Endothelial cell of umbilical vein (primary cell): Measurements from ENCODE around the gene OR1F1. TPM values are rescaled to one million over a fixed set of nuclear protein-coding genes. Genes with fewer than 3 reads are reported as not detected.

Experiments
- BruUV-seq: library from RNA; stranded (reverse); fragments of 400-500 nt; replicated peaks from 2 replicates; lab custom pipeline; 2021; lab: Mats Ljungman, UMichigan
- CTCF ChIA-PET: fragments of 300-600, 350-600 bp; sonication (Branson Sonifier 250); formaldehyde crosslinking; loops from one replicate; lab custom pipeline; 2021; ENCODE audit warnings: antibody characterized with exemption, inconsistent platforms; lab: Charles Lee
- POLR2A ChIA-PET: fragments of 300-600, 350-600 bp; sonication (Branson Sonifier 250); formaldehyde crosslinking; loops from one replicate; lab custom pipeline; 2021; ENCODE audit warnings: antibody characterized with exemption, inconsistent platforms; lab: Charles Lee
- DNase-seq: peaks from one replicate; pipeline ENCODE4 v3.0.0-alpha.2; 2011; ENCODE audit warnings: low read depth, low spot score
- FAIRE-seq: peaks from 2 replicates; lab custom pipeline; 2011; peaks lifted over from hg19 to GRCh38; lab: Jason Lieb, UNC
- H2AFZ ChIP-seq: 2 replicates; pipeline ENCODE4 v1.6.0; 2012; ENCODE audit warnings: low read depth, low read length, control low read depth, inconsistent platforms
- H3K27ac ChIP-seq: 2 replicates; pipeline ENCODE4 v1.5.1; 2011; ENCODE audit warnings: low read depth, mild to moderate bottlenecking, control low read depth, low read length, moderate library complexity; ENCODE audit not compliant: insufficient read depth
- H3K27me3 ChIP-seq, 2 experiments: 2 replicates each; pipeline versions ENCODE4 v1.6.0 to v1.6.1; 2011; ENCODE audit warnings: low read length in 2 of 2, mixed read lengths in 1 of 2; ENCODE audit not compliant: control insufficient read depth in 2 of 2, insufficient read depth in 2 of 2
- H3K36me3 ChIP-seq, 2 experiments: 2 replicates in 1 of 2; 3 replicates in 1 of 2; pipeline ENCODE4 v1.5.1; 2011; ENCODE audit warnings: low read length in 2 of 2, mild to moderate bottlenecking in 1 of 2, moderate library complexity in 1 of 2; ENCODE audit not compliant: control insufficient read depth in 2 of 2, insufficient read depth in 2 of 2; ENCODE audit errors: extremely low read depth in 1 of 2
- H3K4me1 ChIP-seq: 3 replicates; pipeline ENCODE4 v1.5.1; 2011; ENCODE audit warnings: mild to moderate bottlenecking, low read length; ENCODE audit not compliant: control insufficient read depth, insufficient read depth; ENCODE audit errors: extremely low read depth
- H3K4me2 ChIP-seq: 2 replicates; pipeline ENCODE4 v1.6.1; 2011; ENCODE audit warnings: low read length, control low read depth, mixed read lengths; ENCODE audit not compliant: insufficient read depth
- H3K4me3 ChIP-seq, 3 experiments: fragments of 200-600 bp in 1 of 3; sonication (generic), shearing (Covaris generic) in 1 of 3; replicated peaks in 1 of 3; 2 replicates each; pipeline ENCODE4 v1.5.1; 2011 to 2016; ENCODE audit warnings: control low read depth in 3 of 3, low read length in 3 of 3, mild to moderate bottlenecking in 2 of 3, inconsistent platforms in 1 of 3, low read depth in 1 of 3, moderate library complexity in 1 of 3; ENCODE audit not compliant: insufficient read depth in 1 of 3
- H3K79me2 ChIP-seq: 2 replicates; pipeline ENCODE4 v1.6.0; 2012; ENCODE audit warnings: low read length, inconsistent platforms; ENCODE audit not compliant: control insufficient read depth, insufficient read depth
- H3K9ac ChIP-seq: replicated peaks from 2 replicates; pipeline ENCODE3; 2011; ENCODE audit warnings: low read length, control low read depth; ENCODE audit not compliant: insufficient read depth; ENCODE audit errors: extremely low read depth
- H3K9me1 ChIP-seq: replicated peaks from 3 replicates; pipeline ENCODE4 v1.6.0; 2011; ENCODE audit warnings: mild to moderate bottlenecking, low read length; ENCODE audit not compliant: control insufficient read depth, insufficient read depth; ENCODE audit errors: extremely low read depth
- H3K9me3 ChIP-seq: replicated peaks from 2 replicates; pipeline ENCODE4 v1.5.1; 2012; ENCODE audit warnings: low read length, inconsistent platforms; ENCODE audit not compliant: control insufficient read depth, insufficient read depth
- H4K20me1 ChIP-seq: replicated peaks from 2 replicates; pipeline ENCODE3; 2011; ENCODE audit warnings: mild to moderate bottlenecking, low read length; ENCODE audit not compliant: control insufficient read depth, insufficient read depth; ENCODE audit errors: extremely low read depth
- EZH2 ChIP-seq: IDR thresholded peaks from 2 replicates; pipeline ENCODE4 v1.6.1; 2012; ENCODE audit warnings: borderline replicate concordance, low read depth, mild to moderate bottlenecking, moderate library complexity, low read length, inconsistent platforms; ENCODE audit not compliant: severe bottlenecking
- FOS ChIP-seq: IDR thresholded peaks from 2 replicates; pipeline ENCODE4 v1.6.1; 2011; ENCODE audit warnings: mild to moderate bottlenecking, low read length, moderate library complexity, borderline replicate concordance; ENCODE audit not compliant: insufficient read depth
- GATA2 ChIP-seq: IDR thresholded peaks from 2 replicates; pipeline ENCODE4 v1.7.0; 2011; ENCODE audit warnings: low read depth, mild to moderate bottlenecking, moderate library complexity, mixed read lengths, low read length; ENCODE audit not compliant: insufficient read length, insufficient read depth
- MYC ChIP-seq: IDR thresholded peaks from one replicate; pipeline ENCODE4 v1.6.1; 2011; ENCODE audit warnings: mild to moderate bottlenecking, low read depth, low read length
- dilution Hi-C: fragments of 300-500 bp; cut with MboI; formaldehyde crosslinking; loops from one replicate; pipeline ENCODE4 v1.15.0; 2019; ENCODE audit warnings: low sequenced_read_pairs; ENCODE audit not compliant: extremely low pct_ligation_motif_present
- intact Hi-C: fragments of 100-400 bp; cut with micrococcal nuclease; formaldehyde crosslinking; loops from one replicate; pipeline ENCODE4 v1.10.0; 2022
- polyA plus RNA-seq, 4 experiments: library from polyadenylated mRNA; depleted of rRNA in 3 of 4; stranded (reverse) in 3 of 4; unstranded in 1 of 4; fragments of >200 nt; gene quantifications; 2 replicates each; pipeline versions ENCODE4 v1.2.1 to v1.2.3, GENCODE V29; 2011 to 2012; ENCODE audit warnings: missing spikeins in 1 of 4
- total RNA-seq: library from RNA; stranded (reverse); gene quantifications from 2 replicates; pipeline ENCODE4 v1.2.3, GENCODE V29; 2021
- TF ChIP-seq, protein P1 (sequence below): IDR thresholded peaks from 2 replicates; pipeline ENCODE4 v1.6.1; 2011; ENCODE audit not compliant: insufficient read depth, insufficient read length

OR1F1 gene
- total and polyA plus RNA-seq, 2 donors (not counting 3 experiments of a cell fraction or from before 2014, with no cell fraction given), result 0.17 TPM; not detected in 1

DNA sequence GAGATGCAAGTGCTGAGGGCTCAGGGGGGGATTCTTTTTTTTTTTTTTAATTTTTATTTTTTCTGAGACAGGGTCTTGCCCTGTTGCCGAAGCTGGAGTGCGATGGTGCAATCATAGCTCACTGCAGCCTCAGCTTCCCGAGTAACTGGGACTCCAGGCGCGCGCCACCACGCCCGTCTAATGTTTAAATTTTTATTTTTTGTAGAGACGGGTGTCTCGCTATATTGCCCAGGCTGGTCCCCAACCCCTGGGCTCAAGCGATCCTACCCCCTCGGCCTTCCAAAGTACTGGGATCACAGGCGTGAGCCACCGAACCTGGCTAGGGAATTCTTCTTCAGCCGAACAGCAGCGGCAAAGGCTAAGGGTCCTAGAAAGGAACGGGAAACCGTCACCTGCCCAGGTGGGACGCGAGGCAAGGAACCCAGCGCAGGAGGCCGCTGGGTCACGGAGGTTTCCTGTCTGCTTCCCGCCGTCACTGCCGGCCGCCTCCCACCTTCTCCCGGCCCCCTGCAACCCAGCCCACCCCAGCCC, 13.3 kb upstream of the OR1F1 start:
- Histone ChIP-seq H3K4me3 (no peak overlapping the region), H3K79me2 (no peaks in the 10 kb centered on the region), H3K27ac (no peak overlapping the region), H2AFZ (no peak overlapping the region), H3K4me2 (peak overlapping the region; percentile 22), H4K20me1 (no peaks in the 10 kb centered on the region), H3K4me1 (peaks cover 22% of the 10 kb centered on the region), H3K9me3 (no peaks in the 10 kb centered on the region), H3K27me3 (peaks cover 26 to 27% of the 10 kb centered on the region in 2 experiments), H3K9ac (no peak overlapping the region), H3K9me1 (no peaks in the 10 kb centered on the region), H3K36me3 (no peaks in the 10 kb centered on the region)
- BruUV-seq, result no TSS peak
- intact Hi-C loops (loop anchor here (1.0 kb wide), 1 partner anchor 22 kb away; no protein-coding TSS in a partner anchor), dilution Hi-C loops (no loop called here)
- DNase-seq, result no peak
- ChIA-PET CTCF (interaction anchor here (1.0 to 1.6 kb wide), 2 partner anchors 16 to 24 kb away, joined by 4 read pairs; no protein-coding TSS in a partner anchor), POLR2A (no interaction called here)
- TF ChIP-seq, protein P1, sequence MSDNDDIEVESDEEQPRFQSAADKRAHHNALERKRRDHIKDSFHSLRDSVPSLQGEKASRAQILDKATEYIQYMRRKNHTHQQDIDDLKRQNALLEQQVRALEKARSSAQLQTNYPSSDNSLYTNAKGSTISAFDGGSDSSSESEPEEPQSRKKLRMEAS, result no peak
- TF ChIP-seq FOS (no peak), GATA2 (no peak)
- no peak for FAIRE-seq

DNA sequence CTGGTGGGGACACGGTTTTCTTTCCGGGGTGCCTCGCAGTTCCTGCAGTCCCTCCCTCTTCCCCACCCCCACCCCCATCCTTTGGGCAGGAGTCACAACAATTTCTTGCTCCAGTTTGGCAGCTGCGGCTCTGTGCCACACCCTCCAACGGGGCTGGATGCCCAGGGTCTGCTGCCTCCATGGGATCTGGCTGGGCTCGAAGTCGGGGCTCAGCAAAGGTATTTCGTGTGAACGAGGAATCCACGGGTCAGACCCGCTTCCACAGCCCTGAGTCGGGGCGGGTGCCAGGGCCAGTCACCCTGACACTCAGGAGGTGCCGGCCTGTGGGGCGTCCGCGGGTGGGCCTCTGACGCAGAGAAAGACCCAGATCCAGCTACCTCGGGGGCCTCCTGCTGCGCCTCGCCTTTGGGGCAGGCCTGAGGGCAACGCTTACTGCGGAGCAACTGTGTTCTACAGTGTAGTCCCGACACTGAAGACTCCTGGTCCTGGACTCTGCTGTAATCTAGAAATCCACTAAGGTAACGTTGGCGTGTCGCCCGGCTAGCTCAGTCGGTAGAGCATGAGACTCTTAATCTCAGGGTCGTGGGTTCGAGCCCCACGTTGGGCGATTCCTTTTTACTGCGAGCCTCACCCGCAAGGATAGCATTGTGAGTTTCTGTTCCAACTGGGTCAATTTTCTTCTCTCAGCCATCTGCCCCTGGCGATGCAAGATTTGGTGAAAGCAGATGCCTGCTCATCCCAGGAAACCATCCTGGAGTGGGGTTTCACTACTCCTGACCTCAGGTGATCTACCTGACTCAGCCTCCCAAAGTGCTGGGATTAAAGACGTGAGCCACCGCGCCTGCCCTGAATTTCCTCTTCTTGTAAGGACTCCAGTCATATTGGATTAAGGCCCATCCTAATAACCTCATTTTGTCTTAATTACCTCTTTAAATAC, 12.6 kb upstream of the OR1F1 start:
- peak; percentile 42 for TF ChIP-seq EZH2
- no peak for TF ChIP-seq MYC
- Histone ChIP-seq H3K36me3 (no peaks in the 10 kb centered on the region), H3K27ac (no peak overlapping the region), H3K9me1 (no peaks in the 10 kb centered on the region), H2AFZ (peak overlapping the region; percentile 15), H3K27me3 (peaks cover 23 to 24% of the 10 kb centered on the region in 2 experiments), H3K79me2 (no peaks in the 10 kb centered on the region), H4K20me1 (no peaks in the 10 kb centered on the region), H3K9ac (no peak overlapping the region), H3K4me2 (peak overlapping the region; percentile 52), H3K9me3 (no peaks in the 10 kb centered on the region), H3K4me3 (peak overlapping the region in 1 of 3 experiments; percentile 10), H3K4me1 (peaks cover 20% of the 10 kb centered on the region)
- CTCF ChIA-PET, result interaction anchor here (1.6 kb wide), 1 partner anchor 25 kb away, joined by 4 read pairs; no protein-coding TSS in a partner anchor
- dilution Hi-C loops, result no loop called here
- FAIRE-seq (peak; percentile 67), DNase-seq (peak; percentile 39)
- POLR2A ChIA-PET, result interaction anchor here (0.6 kb wide), 1 partner anchor 253 kb away, joined by 3 read pairs; no protein-coding TSS in a partner anchor
- intact Hi-C loops, result no loop called here
- BruUV-seq, result no TSS peak
